Hematopoietic multipotent progenitor cell treated with erythropoietin and hydrocortisone succinate and interleukin-3 and kit ligand, for 17 days (in vitro differentiated cells): ENCODE results near the gene MGP.

Source experiments
- DNase-seq: peaks from one replicate; pipeline ENCODE4 v3.0.0-alpha.2; 2015; ENCODE audit warnings: low spot score

Gene MGP

DNA sequence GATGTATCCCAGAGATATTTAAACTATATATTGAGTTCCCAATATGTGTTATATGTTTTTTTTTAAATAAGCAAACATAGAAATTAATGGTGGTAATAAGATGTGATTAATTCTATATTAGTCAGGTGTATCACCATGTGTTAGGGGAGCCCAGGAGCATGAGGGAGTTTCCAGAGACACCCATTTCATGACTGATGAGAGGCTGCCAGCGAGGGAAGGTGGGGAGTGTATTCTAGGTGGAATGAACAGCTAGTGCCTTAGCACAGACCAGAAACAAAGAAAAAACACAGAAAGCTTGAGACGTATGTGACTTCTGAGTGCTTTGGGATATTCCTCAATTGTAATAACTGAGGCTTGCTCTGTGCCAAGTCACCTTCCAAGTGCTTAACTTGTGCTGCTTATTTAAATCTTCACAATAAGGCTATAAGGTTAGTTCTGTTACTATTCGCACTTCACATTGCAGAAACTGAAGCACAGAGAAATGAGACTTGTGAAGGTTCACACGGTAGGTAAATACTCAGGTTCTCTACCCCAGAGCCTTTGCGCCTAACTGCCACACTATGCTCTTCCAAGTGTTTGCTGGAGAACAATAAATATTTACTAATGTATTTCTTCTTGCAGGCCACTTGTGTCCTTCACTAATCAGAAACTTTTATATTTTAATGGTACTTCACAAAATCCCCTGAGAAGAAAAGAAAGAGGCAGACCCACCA lies 17.9 kb upstream of the MGP start:
- DNase-seq, result no peak

DNA sequence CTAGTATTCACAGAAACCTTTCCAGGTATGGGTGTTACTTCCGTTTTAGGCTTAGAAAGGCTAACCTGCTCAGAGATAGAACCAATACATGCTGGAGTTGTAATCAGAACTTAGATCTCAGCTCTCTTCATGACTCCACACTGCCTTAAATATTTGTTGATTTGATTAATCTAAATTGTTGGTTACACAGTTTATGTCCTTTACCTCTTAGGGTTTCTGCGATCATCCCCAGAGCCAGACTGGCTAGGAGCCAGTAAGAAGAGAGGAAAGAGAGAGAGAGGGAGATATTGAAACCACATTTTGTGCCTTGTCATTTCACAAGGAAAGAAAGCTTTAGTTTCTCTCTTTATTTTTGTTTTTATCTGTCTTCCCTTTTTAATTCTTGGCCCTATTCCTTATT lies 16.8 kb upstream of the MGP start:
- DNase-seq, result peak; percentile 67

DNA sequence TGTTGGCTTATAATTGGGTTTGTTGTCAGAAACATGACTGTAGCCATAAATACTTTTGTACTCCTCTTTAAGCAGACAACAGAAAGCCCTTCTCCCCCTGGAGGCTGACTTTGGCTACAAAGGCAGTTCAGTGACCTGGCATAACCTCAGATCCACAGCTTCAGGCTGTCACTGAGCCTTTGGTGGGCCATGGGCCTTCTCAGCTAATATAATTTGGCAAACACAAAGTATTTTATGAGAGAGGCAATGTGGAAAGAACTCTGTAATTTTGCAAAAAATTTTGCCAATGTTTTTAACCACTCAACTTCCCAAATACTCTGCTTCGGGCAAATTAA lies 15.5 kb upstream of the MGP start:
- DNase-seq, result no peak

DNA sequence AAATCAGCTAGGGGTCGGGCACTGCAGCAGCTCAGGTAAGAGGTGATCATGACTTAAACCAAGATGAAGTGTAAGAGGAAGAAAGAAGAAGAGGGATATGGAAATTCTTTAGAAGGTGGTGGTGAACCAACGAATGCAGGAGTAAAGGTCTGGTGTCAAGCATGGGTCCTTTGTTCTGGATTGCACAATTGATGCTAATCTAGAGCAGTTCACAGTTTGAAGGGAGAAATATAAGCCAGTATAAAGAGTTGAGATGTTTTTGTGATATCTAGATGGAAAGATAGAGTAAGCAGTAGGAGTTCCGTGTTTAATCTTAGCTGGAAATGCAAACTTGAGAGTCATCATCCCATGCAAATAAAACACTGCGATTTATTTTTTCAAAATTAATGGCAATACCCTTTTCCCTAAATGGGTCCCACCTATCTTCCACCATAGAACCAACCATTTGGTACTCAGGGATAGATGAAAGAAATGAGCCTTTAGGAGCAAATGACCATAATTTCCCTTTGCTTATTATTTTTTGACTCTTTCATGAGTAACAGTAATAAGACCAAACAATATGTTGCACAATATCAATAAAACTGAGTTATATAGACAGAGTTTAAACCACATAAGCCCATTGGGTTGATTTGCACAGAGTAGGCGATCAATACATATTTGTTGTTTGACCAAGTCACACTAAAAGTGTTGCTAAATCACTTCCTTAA lies 15.0 kb upstream of the MGP start:
- no peak for DNase-seq

GRCh38 chr12:14896521-14897169 lies 11.0 kb upstream of the MGP start:
- DNase-seq, result peak; percentile 58

- DNase-seq, result no peak
Observed at GRCh38 chr12:14893506-14894250, 8.0 kb upstream of the MGP start.

DNA sequence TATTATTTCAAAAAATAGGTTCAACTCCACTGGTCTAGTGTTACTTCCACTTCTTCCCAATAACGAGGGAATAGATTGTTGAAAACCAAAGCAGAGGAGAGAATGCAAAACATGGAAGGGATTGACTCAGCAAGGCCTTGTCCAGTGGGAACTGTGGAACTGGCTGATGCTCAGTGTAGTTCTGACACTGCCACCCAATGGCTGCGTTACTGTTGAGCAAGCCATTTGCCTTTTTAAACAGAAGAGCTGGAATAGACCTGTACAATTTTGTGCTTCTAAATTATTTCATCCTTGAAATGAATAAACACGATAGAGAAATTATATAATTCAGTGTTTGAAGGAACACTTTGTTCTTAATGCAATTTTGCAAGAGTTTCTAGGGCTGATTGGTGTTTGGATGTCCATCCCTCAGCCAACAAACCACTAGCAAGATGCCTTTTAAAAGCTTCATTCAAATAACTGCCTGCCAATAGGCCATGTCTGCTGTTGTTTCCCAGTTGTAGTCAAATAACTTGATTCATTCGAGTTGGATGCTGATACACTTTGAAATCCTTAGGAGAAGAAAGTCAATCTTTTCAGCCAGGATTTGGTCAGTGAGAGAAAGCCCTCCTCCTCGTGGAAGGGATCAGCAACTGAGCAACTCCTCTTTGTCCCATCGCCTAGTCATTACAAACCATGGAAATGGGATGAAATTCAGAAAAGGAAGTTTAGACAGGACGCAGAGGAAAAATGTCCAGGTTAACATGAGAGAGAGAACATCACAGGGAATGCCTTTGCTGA lies 7.3 kb upstream of the MGP start:
- DNase-seq, result peak; percentile 45

DNA sequence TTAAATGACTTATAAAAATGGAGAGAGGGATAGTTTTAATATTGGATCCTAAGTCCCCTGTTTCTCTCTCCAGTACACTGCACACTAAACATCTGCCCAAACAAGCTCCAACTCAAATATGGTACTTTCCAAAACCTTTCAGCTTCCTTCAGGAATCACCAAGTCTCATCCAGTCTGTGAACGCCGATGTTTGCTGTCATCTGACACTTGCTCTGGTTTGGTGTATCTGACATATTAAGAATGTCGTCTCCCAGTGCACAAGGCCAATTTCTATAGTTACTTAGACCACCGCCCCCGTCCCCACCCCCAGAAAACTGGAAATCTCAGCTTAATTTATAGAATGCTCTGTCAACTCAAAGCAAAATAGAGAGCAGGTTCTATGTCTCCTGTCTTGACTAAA lies 5.0 kb upstream of the MGP start:
- no peak for DNase-seq

DNA sequence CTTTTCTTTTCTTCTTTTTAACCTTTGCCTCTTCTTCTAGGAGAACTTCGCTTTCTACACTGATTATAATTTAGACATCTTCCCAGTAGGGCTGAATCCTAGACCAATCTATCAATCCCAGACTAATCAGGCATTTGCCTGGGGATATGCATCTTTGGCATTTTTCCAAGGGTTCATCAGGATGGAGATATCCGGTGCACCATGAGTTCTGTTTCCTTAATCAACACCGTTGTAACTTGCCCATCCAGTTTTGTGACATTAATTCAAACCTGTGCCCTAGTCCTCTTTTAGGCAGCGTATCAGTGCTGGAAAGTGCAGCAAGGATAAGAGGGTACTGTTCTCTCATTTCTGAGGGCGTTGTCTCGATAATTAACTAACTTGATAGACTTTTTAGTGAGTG lies 617 bp upstream of the MGP start:
- DNase-seq, result peak; percentile 26

DNA sequence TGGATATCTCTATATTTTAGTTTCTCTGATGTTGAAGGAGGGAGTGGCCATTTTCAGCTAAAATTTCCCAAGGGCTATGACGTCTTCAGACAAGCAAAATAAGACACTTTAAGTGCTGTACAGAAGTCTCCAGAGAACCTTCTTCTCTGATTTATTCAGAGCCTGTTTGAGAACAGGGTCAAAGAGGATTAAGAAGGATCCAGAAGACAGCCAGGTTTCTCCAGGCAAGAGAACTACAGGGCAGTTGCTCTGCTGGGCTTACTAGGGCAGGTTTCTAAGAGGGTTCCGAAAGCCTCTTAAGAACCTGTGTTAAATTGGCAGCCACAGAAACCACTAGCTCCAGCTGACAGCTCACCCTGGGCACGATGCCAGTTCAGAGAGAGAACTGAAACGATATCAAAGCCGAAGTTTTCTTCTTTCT lies 1.2 kb downstream of the MGP start:
- DNase-seq, result peak; percentile 93

DNA sequence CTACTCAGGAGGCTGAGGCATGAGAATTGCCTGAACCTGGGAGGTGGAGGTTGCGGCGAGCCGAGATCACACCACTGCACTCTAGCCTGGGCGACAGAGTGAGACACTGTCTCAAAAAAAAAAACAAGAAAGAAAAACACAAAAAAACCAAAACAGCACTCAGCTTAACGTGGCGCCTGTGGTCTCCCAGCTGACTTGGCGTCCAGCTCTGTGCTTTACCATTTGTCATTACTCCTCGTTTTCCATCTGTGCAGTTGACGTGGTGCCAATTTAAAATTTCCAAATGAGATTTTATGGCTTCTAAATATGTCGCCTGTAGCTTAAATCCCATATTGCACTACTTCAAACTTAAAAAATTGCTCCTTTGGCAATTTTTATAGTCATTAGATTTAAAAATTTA lies 2.0 kb downstream of the MGP start:
- DNase-seq, result no peak

DNA sequence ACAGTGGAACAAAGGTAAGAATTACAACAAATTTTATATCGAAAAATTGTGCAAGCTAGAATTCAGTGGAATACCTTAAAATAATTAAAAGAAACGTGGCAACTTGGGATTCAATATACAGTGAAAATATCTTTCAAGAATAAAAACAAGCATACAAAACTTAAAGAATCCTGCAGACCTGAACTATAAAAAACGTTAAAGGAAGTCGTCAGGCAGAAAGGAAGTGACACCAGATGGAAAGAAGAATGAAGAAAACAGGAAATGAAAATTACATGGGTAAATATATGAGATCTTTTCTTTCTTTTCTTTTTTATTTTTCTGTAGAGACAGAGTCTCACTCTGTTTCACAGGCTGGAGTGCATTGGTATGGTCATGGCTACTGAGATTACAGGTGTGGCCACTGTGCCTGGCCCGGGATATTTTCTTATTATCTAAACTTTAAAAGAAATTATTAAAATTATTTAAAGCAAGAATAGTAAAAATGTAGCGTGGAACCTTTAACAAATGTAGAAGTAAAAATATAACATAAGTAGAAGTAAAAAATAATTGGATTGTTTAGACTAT lies 4.7 kb downstream of the MGP start:
- no peak for DNase-seq

GRCh38 chr12:14879222-14879933 lies 6.3 kb downstream of the MGP start:
- DNase-seq, result no peak

DNA sequence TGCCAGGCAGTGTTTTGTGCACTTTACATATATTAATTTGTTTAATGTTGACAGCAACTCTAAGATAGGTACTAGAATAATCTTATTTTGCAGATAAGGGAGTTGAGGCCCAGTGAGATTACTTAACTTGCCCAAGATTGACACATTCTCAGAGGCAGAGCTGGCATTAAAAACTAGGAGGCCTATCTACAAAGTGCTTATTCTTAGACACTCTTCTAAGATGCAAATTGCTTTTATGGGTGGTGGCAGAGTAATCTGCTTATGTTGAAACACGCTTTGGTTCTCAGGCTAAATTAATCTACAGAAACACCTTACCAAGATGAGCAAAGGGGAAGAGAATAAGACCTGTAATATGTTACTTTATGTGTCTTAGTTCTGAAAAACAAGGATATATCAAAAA lies 7.2 kb downstream of the MGP start:
- no peak for DNase-seq

DNA sequence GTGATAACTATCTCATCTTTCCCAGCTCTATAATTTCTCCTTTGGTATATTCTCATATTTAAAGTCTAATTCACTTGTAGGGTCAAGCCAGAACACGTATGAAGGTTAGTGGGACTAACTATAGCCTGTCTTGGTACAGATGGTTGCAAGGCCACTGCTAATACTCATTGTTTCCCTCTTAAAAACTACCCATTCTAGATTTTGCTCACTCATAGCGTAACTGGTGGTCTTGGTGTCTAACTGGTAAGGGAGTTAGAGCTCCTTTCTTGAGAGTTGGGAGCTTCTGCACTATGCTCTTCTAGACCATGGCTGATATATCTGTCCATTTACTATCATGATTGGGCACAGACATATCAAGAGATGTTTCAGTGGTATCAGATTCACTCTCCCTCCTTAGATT lies 8.8 kb downstream of the MGP start:
- DNase-seq, result no peak

DNA sequence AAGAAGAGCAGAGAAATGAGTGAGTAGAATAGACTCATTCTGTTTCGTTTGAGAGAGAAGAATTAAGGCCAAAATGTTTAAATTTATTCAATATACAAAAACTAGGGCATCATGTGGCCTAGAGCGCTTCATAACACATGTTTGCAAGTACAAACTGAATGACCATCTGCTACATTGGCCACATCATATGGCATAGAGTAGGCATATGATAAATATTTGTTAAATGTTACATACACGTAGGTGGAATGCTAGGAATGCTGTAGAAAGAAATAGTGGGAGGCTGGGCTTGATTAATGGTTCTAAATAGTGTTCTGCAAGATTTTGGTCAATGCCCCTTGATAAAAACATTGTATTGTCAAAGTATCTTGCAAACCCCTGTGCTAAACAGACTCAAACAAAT lies 10.8 kb downstream of the MGP start:
- DNase-seq, result no peak

- no peak for DNase-seq
Observed at GRCh38 chr12:14873440-14874185, 12.0 kb downstream of the MGP start.

GRCh38 chr12:14871886-14872285 lies 13.8 kb downstream of the MGP start:
- no peak for DNase-seq

DNA sequence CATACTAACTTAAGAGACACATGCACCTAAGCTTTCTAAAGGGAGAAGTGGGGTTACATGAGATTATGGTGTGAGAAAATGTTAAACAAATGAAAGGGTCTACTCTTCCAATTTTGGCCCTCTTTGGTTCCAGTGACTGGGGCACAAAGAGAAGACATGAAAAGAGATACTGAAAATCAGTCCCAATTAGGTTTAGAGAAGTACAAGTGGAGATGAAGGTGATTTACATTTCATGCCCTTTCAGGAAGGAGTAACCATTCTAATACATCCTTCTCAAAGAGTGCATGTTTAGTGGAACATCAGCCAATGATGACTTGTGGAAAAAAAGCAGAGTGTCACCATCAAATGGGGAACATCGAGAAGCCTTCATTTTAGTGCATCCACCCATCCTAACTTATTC lies 14.4 kb downstream of the MGP start:
- no peak for DNase-seq

DNA sequence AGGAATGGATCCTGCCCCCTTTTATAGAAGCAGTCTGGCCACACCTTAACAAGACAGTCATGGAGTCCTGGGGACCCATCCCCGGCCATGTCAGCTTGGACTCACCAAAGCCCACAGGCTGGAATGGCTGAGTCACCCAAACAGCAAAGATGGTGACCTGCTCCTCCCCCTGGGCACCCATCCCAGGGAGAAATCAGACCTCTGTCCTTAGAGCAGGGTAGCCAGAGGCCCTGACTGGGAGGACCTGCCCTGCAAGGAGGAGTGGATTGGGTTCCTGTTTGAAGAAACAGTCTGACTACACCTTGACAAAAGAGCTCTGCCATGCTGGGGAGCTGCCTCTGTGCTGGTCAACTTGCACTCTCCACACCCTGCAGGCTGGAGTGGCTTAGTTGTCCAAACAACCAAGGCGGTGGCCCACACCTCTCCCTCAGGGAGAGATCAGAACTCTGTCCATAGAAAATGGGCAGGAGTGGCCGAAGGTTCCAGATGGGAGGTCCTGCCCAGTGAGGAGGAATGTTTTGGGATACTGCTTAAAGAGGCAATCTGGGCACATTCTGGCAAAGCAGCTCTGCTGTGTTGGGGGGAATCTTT lies 16.6 kb downstream of the MGP start:
- DNase-seq, result no peak
